Endometrial microvascular endothelial cells (primary cell): ENCODE measurements around the gene UCK1. TPM values are rescaled to one million over a fixed set of nuclear protein-coding genes. Genes with fewer than 3 reads are reported as not detected.

ENCODE experiments used
- in situ Hi-C: cut with HindIII; loops from 2 replicates; pipeline ENCODE4 v1.10.0; 2017; ENCODE audit warnings: low sequenced_read_pairs, low pct_unique_long_range_greater_than_20kb; ENCODE audit errors: inconsistent ontology term
- total RNA-seq: library from RNA; depleted of rRNA; stranded (reverse); fragments of >200 nt; gene quantifications from one replicate; pipeline ENCODE4 v1.2.3, GENCODE V29; 2015; ENCODE audit errors: inconsistent ontology term

UCK1 gene
- total RNA-seq, result 32.7 TPM

GRCh38 chr9:131530920-131531832 lies at the start of gene UCK1:
TSS of gene UCK1 (minus strand) at chr9:131531263. CDS start at chr9:131531174, 89 bp downstream.
- in situ Hi-C loops, result no loop called here

- in situ Hi-C loops, result no loop called here
Observed at GRCh38 chr9:131580358-131580757, 49.3 kb upstream of the UCK1 start.

- in situ Hi-C loops, result no loop called here
Observed at GRCh38 chr9:131579789-131580211, 48.7 kb upstream of the UCK1 start.

- in situ Hi-C loops, result no loop called here
Observed at GRCh38 chr9:131578731-131579504, 47.9 kb upstream of the UCK1 start.

- in situ Hi-C loops, result no loop called here
Observed at GRCh38 chr9:131578021-131578420, 47.0 kb upstream of the UCK1 start.

- in situ Hi-C loops, result no loop called here
Observed at GRCh38 chr9:131577005-131578000, 46.2 kb upstream of the UCK1 start.

GRCh38 chr9:131575946-131576853 lies 45.1 kb upstream of the UCK1 start:
- in situ Hi-C loops, result no loop called here

- in situ Hi-C loops, result no loop called here
Observed at GRCh38 chr9:131574730-131575640, 43.9 kb upstream of the UCK1 start.

- in situ Hi-C loops, result no loop called here
Observed at GRCh38 chr9:131567910-131568309, 36.8 kb upstream of the UCK1 start.

- in situ Hi-C loops, result no loop called here
Observed at GRCh38 chr9:131566158-131566557, 35.1 kb upstream of the UCK1 start.

- in situ Hi-C loops, result no loop called here
Observed at GRCh38 chr9:131565369-131565768, 34.3 kb upstream of the UCK1 start.

GRCh38 chr9:131562032-131562959 lies 31.2 kb upstream of the UCK1 start:
- in situ Hi-C loops, result no loop called here

GRCh38 chr9:131559421-131560000 lies 28.4 kb upstream of the UCK1 start:
- in situ Hi-C loops, result no loop called here

- in situ Hi-C loops, result no loop called here
Observed at GRCh38 chr9:131557855-131558548, 26.9 kb upstream of the UCK1 start.
